Glomerular visceral epithelial cell (primary cell): ENCODE measurements around the gene INPP4B.

Experiments used
- DNase-seq: peaks from one replicate; pipeline ENCODE4 v3.0.0-alpha.2; 2016; ENCODE audit errors: extremely low spot score

INPP4B gene

DNA sequence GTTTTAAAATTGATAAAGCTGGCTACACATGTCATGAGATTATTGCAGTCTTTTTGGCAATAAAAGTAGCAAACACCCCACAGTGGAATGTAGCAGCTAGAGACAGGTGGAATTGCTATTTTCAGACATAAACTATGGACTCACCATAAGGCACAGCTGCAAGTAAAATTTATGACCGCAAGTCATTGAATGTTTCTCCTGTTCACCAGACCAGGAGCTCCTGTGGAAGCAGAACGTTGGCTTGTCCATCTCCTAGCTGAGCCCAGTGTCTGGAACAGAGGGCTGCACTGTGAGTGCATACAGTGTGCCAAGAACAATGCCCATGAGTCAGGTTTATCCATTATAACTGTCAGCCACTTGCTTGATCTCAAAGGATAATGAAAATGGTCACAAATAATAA is 538.2 kb downstream of the INPP4B start:
- DNase-seq, result peak; percentile 1

DNA sequence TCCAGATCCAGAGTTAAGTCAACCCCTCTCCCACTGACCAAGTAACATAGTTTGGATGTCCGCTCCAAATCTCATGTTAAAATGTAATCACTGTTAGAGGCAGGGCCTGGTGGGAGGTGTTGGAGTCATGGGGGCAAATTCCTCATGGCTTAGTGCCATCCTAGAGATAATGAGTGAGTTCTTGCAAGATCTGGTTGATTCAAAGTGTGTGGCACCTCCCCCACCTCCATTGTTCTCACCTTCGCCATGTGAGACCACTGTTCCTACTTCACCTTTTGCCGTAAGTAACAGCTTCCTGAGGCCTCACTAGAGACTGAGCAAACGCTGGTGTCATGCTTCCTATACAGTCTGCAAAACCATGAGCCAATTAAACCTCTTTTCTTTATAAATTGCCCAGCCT is 548.8 kb downstream of the INPP4B start:
- DNase-seq, result no peak

DNA sequence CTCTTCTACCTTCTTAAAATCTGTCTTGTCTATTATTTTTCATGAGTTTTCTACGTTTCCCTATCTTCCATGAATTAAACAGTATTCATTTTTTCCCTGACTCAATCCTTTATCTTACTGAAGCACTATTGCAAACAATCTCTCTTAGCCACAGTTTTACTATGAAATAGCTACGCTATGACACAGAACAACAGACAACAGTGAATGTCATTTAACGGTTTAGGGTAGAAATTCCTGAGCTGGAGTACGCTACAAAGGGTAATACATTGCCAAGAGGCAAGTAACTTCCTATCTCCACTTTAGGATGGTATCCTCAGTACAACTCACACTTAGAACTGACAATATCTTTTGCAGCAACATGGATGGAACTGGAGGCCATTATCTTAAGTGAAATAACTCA is 552.6 kb downstream of the INPP4B start:
- no peak for DNase-seq

DNA sequence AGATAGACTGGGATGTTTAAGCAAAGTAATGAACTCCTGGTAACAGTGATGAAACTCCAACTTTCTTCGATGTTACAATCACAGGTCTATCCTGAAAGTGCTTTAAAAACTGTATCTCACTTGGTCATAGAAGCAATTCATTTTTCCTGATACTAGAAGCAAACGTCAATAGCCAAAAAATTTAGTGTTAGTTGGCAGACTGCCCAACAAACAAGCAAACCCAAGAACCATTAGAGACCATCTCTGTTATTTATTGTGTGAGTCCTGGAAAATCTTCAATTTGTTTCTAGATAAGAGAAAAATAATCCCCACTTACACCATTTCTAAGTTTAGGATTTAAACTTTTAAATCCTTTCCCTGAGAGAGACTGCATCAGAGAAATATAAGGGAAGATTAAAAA is 553.9 kb downstream of the INPP4B start:
- no peak for DNase-seq

DNA sequence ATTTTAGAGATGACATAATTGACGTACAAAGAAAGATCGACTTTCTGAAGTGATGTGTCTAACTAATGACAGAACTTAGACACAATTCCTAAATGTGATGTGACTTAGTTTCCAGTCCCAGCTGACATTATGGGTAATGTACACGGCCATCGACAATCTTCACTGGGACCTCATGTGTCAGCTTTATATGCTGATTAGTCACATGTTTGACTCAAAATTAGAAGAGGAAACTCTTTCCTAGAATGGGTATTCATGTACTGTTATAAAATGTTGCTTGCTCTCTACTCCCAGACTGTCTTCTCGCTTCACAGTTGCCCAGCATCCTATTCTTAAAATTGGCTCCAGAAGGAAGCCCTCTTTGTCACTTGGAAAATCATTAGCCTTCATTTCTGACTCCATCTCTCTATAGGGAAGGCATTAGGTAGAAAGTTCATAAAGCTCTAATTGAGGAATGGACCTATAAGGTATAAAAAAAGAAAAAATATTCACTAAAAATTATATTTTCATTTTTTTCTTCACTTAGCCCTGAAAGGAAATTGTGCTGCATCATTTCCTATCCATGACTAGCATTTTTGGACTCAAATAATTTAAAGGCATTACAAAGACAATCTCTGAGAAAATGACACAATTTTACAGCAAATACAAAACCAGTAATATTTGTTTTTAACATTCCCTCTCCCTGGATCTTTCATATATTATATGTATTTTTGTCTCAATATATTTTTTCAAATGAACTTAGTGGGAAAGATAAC is 554.6 kb downstream of the INPP4B start:
- DNase-seq, result no peak

DNA sequence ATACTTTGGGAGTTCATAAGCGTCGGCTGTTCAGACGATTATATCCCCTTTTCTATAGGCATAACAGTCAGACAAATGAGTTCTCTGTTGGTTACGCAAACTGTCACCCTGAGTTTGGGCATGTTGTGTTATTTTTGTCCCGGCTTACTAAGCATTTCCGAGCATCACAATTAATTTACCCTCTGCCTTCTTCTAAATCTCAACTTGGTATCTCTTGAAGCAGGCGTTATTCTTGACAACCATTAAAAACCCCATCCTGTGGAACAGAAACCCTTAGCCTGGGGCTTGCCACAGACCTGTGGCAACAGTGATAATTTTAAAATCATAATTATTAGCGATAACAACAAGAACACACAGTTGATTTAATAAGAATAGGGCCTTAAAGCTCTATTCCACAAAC is 558.7 kb downstream of the INPP4B start:
- DNase-seq, result no peak

DNA sequence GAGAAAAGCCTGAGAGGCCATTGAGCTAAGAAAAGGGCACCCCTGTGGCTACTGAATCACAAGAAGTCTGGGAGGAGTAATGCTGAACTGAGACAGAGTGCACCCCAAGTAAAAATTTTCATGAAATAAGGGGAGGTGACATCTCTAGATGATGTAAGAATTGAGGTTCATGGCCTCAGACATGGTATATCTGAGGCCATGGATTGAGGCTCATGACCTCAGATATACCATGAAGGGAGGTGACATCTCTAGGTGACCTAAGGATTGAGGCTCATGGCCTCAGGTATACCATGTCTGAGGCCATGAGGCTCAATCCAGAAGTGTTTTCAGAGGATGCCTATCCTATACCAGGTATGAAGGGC is 560.9 kb downstream of the INPP4B start:
- DNase-seq, result no peak

DNA sequence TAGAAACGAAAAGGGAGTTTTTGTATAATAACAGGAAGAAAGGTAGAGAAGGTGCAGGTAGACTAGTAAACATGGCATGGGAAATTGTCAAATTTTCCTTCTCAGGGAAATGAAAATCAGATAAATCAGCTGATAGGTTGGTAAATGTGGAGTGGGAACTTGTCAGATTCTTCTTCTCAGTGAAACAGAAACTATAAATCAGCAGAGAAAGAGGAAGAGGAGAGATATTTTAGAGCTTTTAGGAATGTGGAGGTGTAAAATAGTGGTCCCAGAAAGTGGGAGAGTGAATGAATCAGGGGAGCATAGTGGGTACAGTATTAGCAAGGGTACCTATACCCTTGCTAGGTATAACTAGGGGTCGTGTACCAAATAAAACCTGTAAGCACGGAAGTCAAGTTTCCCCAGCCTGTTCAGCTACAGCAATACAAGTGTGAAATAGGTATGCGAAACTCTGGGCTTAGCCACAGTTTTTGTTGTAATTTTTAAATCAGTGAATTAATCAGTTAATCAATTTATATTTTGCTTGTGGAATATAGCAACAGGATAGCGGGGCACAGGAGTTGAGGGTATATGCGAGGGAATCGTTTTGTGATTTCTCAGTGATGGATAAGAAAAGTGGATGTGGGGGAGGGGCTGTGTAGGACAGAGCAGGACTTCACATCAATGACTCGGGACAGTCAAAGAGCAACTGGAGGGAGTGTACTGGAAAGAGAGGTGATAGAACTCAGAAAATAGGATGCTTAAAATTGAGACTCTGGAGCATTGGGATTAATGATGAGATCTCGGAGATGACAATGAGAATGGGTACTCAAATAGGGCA is 561.5 kb downstream of the INPP4B start:
- no peak for DNase-seq

DNA sequence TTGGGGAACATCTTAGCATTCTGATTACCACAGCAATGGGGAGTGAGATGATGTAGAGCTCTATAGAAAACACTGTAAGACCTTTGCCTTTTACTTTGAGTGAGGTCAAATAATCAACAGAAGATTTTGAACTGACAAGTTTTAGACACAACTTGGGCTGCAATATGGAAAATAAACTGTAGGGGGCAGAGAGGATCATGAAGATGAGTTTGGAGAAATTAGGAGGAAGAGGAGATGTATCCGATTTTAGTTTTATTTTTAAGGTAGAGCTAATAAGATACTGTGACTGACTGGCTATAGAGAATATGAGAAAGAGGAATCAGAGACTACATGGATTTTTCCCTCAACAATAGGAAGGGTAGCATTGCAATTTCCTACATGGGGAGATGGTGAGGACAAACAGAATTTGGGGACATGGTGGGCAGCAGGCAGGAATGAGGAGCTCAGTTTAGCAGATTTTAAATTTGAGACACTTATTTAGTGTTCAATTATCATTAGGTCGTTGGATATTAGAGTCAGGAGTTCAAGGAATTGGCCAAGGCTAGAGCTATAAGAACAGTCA is 563.1 kb downstream of the INPP4B start:
- DNase-seq, result peak; percentile 6

DNA sequence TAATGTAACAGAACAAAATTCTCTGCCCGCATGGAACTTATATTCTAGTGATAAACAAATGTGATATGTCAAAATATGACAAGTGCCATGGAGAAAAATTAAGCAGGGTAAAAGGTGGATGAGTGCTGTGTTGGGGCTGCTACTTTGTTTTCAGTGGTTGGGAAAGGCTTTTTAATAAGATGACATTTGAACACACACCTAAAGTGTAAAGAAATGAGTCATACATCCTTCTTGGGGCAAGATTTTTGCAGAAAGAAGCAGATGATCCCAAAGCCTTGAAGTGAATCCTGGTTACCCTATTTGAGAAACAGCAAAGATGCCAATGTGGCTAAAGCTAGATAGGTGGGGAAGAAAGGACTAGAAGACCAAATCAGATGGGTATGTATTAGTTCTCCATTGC is 564.1 kb downstream of the INPP4B start:
- DNase-seq, result no peak

DNA sequence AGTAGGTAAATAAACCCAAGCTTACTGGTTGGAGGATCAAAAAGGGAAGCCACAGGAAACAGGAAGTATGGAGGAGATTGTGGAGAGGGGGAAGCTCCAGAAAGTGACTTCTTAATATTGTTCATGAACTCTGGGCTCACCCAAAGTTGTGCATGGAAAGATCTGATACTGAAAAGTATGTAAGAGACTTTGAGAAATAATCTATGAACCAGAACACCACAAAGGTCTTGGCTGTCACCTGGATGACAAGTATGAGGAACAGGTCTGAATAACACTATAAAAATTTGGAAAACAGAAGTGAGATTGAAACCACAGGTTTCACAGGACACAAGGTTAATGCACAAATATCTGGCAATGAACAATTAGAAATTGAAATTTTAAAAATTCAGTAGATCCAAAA is 567.4 kb downstream of the INPP4B start:
- DNase-seq, result peak; percentile 17

DNA sequence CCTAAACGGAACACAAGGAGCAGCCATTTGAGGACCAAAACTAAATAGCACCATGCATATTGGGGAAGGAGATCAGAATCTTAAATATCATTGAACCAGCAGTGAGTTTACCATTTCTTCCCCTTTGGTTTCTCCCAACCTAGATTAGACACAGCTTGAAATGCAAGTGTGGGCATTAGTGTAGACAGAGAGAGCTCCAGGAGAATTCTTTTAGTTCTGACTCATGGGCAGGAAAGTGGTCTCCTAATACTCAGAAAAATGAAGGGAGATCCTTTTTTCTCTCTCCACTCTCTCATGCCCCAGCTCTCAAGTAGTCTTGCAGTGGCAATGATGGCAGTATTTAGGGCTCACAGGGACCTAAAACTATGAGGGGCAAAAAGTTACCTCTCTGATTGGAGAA is 567.9 kb downstream of the INPP4B start:
- DNase-seq, result peak; percentile 9

DNA sequence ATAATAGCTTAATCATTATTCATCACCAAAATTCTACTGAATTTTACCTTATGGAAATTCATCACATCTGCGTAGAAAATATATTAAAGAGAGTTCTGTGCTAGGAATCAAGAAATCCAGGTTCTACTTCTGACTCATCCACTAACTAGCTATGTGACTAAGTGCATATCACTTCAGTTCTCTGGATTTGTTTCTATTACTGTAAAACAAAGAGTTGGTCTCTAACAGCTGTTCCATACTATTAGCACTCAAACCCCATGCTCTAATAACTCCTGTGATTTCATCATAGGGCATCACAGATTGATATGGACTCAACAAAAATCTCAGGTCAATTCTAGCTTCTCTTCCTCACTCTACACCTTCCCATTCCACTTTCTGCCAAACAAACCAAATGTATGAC is 572.0 kb downstream of the INPP4B start:
- peak; percentile 35 for DNase-seq

DNA sequence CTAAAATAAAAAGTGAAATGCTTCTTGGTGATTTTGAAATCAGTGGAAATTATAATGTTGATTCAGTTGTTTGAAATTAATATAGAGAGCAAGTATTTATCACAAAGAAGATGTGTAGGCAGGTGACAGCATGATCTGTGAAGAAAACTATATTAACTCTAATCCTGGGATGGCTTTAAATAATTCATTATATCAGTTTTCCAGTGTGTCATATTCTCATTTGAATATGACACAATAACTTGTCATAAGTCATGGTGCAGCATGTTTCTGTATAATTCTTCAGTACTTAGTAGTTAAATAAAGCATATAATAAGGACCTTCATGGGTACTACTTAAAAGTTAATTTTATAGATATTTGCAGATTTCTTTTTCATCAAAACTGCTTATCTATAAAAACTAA is 573.6 kb downstream of the INPP4B start:
- no peak for DNase-seq

DNA sequence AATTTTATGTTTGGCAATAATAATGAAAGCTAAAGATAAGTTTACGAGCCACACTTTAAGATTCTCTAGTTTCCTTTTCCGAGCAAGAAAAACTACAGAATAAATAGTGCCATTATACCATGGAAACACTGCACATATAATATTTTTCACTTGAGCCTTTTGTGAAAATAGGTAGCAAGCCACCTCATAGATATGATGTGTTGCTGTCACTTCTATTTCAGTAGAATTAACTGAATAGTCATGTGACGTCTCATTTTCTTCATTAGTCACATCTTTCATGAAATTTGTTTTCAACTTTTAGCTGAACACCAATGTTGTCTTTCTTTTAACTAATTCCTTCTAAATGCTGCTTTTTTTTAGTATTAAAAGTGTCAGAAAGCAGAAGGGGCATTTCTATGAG is 574.3 kb downstream of the INPP4B start:
- no peak for DNase-seq

DNA sequence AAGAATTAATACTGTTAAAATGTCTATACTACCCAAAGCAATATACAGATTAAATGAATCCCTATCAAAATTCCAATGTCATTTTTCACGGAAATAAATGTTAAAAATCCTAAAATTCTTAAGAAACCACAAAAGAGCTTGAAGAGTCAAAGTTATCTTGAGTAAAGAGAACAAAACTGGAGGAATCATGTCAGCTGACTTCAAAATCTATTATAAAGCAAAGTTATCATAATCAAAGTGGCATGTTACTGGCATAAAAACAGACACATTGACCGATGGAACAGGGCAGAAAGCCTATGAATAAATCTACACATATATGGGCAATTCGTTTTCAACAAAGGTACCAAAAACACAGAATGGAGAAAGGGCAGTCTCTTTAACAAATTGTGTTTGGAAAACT is 579.0 kb downstream of the INPP4B start:
- no peak for DNase-seq

DNA sequence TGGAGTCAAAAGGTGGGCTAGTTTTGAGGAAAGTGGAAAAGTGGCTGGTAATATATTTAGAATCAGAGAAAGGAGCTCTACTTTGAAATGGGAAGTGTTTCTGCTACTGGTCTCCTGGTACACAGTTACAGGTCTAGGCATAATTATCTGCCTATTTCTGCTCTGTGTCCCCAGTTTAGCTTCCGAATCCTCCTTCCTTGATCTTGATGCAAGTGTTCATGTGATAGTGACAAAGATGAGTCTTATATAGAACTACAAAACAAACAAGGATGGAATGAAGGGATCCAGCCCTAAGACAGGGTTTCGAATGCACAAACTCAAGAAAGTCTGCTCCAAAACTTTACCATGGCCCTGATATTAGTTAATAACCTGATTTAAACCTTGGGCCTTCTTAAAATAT is 580.2 kb downstream of the INPP4B start:
- no peak for DNase-seq

DNA sequence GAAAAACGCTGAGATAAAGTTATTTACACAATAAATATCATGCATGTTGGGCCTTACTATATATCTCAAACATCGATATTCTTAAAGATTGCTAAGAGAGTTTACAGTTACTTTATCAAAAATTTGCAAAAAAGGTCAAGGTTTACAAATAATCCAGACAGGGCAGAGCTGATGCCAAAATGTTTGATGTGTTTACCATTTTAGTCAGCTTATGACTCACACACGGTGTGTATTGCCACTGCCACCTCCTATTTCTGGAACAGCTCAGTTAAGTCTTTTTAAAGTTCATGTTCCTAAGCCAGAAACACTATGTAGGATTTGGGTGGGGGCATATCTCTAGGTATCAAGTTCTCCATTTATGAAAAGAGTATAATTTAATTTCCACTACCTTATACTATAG is 580.6 kb downstream of the INPP4B start:
- DNase-seq, result peak; percentile 13

DNA sequence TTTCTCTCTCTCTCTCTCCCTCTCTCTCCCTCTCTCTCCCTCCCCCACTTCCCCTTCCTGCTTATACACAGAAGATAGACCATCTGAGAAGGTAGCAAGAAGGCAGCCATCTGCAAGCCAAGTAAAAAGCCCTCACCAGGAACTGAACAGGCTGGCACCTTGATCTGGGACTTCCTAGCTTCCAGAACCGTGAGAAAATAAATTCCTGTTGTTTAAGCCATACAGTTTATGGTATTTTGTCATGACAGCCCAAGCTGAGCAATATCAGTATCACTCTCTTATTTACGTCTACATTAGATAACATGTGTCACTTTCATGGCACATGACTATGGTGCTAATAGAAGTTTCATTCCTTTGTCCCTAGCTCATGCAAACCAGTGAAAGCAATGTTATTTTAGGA is 581.1 kb downstream of the INPP4B start:
- DNase-seq, result no peak

DNA sequence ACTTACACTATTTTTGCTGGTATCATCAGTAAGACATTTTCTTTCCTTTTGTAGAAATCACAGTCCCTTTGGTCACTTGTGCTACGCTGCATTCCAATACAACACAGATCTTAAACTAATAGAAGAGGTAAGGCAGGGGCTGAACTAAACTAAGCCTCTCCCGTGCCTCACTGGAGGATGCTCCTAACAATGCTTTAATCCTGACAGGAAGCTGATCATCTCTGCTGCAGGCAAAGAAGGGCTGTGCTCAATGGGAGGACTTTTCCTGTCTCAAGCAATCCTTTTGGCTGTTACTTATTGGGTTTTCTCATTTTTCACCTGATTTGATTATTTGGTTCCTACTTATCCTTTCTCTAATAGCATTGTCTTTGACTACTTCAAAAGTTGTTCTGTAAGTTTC is 583.1 kb downstream of the INPP4B start:
- no peak for DNase-seq

DNA sequence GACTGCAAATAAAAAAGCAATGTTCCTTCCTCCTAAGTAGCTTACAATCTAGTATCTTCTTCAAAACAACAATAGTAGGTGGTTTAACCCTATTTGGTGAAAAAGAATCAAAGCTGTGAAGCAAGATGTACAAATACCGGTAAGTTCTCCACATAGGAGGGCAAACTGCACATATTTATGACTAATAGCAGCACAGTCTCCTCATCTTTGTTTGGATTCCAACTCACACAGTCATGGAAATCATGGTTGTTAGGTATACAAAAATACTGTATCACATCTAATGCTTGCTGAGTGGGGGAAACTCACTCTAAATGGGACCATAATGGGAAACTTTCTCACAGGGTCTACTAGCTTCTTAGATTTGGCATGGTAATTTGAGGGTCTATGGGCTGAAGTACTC is 597.2 kb downstream of the INPP4B start:
- DNase-seq, result peak; percentile 5

DNA sequence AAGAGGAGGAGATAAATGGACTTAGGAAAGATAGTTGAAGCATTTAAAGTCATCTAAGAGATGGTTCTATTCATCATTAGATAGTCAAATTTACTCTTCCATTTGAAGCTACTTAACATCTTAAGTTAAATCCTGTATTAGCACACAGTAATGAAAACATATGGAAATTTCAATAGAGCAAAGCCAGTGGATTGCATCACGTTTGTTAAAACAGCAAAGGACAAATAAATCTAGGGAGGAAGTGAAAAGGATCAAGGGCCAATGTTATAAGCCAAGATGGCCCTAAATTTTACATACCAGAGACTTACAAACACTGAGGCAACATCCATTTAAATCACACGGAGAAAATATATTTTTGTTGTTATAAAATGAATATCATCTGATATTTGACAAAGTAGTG is 602.8 kb downstream of the INPP4B start:
- no peak for DNase-seq

DNA sequence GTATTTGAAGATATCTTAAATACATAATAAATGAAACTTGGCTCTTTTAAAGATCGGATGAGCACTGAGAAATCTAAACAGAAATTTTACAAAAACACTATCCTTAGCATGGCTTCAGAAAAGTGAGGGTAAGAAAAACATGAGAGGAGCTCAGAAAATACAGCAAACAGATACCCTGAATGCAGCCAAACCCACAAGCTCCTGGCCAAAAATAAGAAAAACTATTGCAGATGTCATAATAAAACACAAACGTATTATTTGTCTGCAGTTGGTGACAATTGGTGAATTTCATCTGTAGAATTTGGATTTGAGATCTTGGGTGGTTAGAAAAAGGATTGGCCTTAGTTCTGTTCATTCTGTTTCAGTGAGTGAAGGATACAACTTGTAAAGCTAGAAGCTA is 603.9 kb downstream of the INPP4B start:
- DNase-seq, result no peak
